DMS 273 treated with DMSO at 0.1 percent for 48 hours (cell line): ENCODE data around the gene PNPLA1.

Experiments used
- DNase-seq: peaks from one replicate; lab custom pipeline; 2025; lab: John Stamatoyannopoulos, UW

The PNPLA1 gene

DNA sequence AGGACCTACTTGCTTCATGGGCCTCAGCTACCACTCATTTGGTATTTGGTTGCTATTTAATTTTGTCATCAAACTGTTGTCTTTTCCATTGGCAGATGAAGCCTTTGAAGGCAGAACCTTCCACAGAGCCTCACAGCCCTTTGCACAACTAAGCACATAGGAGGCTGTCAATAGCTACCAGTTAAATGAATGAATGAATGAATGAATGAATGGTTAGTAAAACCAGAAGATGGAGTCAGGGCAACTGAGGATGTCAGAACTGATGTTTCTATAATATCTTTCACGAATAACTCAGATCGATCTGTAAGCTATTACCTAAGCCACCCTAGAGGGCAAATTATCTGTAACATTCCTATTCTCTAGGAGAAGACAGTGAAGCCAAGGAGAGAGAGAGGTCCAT, 47.8 kb downstream of the PNPLA1 start:
- no peak for DNase-seq

DNA sequence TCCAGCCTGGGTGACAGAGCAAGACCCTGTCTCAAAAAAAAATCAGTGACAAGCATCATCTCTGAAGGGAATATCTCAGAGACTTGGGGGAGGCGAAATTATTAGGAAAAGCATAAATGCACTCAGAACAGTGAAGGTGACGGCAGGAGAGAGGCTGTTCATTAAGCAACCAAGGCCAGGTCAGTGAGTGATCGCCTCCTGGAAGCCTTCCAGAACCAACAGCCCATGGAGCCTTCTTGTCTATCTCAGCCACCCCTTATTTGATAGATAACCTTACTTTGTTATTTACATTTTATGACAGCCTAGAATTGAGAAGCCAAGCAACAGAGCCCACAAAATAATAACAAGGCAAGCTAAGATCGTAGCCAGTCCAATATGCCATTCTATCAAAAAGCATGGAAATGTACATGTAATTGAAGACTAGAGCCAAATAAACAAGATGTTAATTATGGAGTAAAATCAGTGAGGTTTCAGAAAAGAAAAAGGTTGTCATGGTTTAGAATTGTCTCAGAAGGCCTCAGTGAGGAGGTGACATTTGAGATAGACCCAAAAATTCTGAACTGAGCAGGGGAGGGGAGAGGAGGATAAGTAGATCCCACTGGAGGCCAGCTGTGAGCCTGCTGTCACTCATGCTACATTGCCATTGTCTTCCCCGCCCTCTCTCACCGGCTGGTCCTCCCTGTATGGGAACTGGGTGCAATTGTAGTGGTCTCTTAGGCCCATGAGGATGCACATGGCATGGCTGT, 49.0 kb downstream of the PNPLA1 start:
- no peak for DNase-seq

DNA sequence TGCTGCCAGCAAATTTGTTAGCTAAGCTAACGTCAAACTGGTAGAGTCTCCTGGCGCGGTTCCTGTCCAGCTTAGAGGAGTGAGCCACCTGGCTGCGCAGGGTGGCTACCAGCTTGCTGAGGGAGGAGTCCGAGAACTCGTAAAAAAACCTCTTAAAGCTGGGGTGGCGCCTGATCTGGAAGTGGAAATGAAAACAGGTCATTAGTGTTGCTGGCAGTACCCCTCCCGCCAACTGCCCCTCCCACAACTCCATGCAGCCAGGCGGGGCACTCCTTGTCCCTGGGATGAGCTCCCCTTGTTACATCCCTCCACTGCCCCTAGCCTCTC, 49.5 kb downstream of the PNPLA1 start:
- peak; percentile 71 for DNase-seq

DNA sequence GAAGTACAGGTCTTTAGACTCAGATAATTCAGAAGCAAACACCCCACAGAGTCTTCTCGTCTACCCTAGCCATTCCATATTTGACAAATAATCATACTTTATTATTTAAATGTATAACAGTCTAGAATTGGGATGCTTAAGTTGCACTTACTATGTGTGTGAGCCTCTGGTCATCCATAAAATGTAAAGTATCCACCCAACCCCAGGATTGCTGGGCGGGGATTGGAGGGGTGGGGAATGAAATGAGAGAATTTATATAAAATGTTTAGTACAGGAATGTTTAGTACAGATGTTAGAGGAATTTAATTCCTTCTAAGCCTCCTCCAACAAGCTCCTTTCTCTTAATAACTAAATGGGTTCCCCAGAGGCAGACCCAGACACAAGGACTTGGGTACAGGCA, 50.0 kb downstream of the PNPLA1 start:
- DNase-seq = no peak

DNA sequence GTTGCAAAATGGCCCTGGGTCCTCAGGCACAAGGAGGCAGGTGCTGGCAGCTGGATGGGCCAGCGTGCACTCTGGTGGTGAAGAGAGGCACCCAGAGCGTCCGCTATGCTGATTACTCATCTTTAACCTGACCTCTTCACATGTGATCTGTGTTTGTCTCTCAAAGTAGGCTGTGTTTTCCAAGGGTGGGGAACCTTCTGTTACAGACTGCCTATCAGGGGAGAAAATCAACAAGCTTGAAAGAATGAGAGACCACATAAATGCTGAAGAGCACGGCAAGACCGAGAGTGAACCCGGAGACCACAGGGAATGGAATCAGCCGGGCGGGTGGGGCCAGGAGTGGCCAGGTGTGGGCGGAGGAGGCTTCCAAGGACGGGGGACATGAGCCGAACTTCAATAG, 50.6 kb downstream of the PNPLA1 start:
- DNase-seq = no peak

DNA sequence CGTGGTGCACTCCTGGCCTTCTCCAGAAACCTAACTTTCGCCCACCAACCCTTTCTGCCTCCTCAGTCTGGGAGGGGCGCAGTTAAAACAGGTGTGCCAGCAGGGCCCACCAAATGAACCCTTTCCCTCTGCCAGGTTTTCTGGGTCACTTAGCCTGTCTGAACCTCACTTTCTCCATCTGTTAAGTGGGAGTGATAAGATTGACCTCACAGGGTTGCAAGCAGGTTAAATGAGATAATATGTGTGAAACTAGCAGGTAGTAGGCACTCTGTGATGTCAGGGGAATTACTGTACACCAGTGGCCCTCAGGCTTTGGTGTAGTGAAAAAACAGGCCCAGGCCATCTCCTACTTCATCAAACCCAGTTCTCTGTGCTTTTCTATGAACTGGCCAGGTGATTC, 52.7 kb downstream of the PNPLA1 start:
- no peak for DNase-seq

DNA sequence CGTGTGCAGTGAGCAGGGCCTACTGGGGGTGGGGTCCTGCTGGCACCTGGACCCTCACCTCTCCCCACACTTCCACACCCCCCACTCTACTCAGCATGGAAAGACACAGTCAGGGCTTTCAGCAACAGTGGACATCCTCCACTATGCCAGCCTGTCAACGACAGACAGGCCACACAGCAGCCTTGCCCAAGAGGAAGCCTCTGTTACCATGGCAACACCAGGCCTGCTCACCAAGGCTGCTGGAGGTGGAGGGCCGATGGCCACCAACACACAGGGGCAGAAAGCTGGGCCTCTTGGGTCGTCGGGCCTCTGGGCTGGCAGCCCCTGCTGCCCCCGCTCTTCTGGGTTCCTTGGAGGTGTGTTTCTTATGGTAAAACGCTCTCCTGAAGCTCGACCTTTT, 53.2 kb downstream of the PNPLA1 start:
- DNase-seq = no peak

DNA sequence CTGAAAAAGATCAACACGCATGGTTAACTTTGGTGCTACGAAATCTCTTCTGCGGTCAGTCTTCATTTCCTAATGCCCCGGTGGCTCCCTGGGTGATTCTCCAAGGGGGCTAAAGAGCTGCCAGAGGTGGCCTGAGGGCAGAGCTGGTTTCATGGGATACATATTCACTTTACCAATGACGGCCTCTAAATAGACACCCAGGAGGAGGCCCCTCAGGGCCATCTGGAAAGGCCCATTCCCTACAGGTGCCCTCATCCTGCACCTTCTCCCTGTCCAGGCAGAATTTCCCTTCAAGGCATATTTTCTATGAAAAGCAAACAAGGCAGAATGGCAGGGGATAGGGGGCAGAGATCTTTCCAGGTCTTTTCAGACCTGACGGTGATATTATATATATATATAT, 54.3 kb downstream of the PNPLA1 start:
- DNase-seq = no peak

DNA sequence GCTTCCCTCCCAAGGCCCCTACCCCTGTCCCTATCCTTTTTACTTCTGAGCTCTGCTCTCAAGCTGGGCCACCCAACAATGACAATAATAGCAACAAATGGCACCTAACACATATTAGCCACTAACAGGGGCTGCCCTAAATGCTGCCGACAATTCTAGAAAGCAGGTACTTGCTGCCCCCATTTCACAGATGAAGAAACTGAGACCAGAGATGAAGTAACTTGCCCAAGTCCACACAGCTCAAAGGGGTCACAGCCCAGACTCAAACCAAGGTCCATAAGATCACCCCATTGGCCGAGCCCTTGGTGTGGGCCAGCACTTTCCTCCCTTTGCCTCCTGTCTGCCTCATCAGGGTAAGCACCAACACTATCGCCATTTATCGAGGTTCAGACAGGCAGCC, 54.9 kb downstream of the PNPLA1 start:
- no peak for DNase-seq

DNA sequence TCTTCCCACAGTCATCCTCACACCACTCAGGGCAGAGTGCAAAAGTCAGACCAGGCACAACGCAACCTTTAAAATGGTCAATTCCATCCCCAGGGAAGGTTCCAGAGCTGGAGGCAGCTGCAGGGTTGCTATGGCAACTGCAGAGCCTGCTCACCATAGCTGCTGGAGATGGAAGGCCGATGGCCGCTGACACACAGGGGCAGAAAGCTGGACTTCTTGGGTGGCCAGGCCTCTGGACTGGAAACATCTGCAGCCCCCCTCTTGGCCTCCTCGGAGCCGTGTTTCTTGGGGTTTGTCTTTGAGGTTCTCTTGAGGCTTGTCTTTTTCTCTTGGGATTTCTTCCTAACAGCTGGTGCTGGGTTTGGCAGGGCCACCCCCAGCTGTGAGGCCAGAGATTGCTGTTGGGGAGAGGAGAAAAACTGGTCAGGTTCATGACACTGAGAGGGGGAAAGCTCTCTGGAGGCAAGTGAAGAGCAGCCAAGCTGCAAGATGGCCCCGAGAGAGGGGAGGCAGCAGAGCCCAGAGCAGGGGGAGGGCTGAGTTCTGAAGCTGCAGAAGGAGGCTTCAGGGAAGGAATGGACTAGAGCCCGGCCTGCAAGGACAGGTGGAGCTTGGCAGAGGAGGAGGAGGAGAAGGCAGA, 56.6 kb downstream of the PNPLA1 start:
- no peak for DNase-seq

DNA sequence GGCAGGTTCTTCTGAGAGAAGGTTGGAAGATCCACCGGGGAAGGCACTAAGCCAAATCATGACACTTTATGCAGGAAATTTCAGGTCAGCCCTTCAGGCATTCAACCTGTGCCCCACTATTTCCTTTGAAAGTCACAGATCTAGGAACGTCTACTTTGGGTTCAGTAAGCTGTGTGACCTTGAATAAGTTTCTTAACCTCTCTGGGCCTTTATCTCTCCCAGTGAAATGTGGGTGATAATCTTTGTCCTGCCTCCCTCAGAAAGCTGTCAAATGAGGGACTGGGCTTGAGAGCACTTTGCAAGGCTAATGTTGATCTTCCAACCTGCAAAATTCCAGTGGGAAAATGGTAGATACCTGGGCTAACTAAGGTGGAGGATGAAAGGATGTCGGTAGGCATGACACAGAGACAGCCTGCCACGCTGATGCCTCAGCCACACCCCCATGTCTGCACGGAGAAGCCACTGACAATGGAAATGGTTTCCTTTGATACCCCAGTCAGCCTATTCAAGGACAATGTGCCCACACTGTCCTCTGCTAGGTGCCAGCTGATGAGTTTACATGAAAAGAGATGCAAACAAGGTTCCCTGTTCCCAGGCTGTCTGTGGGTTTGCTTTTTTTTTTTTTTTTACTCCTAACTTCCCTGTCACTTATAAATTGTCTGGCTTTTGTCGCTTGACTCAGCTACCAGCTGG, 57.5 kb downstream of the PNPLA1 start:
- no peak for DNase-seq

DNA sequence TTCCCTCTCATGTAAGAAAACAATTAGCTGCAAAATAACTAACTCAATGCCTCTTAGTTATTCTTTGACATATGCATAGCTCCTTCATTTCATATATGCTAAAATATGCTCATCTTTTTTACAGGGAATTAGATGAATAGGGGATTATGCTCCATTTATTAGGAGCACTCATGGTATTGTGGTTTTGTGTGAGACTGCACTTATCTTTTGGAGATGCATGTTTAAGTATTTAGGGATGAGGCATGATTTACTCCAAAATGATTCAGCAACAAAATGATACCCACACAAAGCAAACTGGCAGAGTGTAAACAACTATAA, 58.0 kb downstream of the PNPLA1 start:
- DNase-seq = no peak

DNA sequence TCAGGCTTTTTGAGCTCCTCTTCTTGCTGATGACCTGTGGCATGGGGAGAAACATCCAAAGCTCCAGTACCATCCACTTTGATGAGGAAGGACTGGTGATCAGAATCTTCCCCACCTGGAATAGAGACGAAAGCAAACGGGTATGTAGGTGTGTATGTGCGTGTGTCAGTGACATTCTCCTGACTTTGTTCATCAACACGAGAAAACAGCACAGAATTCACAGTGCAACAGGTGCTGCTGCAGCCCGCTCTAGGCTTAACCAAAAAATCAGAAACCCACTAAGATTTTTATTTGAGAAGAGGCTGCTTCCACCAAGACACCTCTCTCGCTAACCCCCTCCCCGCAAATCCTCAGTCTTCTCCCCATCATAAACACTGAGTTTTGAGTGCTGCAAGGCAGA, 58.7 kb downstream of the PNPLA1 start:
- DNase-seq = no peak

DNA sequence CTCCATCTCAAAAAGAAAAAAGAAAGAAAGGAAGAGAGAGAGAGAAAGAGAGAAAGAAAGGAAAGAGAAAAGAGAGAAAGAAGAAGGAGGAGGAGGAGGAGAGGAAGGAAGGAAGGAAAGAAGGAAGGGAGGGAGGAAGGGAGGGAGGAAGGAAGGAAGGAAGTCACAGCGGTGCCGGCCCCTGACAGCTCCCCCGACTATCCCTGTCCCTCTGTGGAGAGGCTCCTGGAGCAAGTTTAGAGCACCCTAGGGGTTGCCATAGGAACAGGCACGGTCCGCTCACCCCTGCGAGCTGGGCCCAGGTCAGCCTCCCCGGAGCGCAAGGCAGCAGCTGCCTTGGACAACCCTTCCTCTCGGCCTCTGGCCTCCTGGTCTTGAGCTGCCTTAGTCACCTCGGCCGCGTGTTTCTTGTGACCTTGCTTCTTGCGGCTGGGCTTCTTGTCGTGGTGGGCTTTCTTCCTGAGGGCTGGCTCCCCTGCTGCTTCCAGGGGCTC, 60.0 kb downstream of the PNPLA1 start:
- no peak for DNase-seq

DNA sequence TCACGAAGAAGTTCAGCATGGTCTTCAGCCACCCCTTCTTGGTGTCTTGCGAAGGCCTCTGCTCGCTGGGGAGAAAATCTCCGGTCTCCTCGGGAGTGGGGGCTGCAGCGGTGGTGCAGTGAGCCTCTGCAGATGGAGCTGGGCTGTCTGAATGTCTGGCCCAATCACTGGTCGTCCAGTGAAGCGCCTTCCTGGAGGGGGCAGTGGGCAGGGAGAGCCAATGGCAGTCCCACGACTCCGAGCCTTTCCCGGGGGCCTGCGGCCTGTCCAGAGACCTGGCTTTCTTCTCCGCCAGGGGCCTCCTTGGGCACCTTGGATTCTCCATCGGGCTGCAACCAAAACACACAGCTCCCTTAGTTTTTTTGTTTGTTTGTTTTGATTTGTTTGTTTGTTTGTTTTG, 60.5 kb downstream of the PNPLA1 start:
- DNase-seq = no peak

DNA sequence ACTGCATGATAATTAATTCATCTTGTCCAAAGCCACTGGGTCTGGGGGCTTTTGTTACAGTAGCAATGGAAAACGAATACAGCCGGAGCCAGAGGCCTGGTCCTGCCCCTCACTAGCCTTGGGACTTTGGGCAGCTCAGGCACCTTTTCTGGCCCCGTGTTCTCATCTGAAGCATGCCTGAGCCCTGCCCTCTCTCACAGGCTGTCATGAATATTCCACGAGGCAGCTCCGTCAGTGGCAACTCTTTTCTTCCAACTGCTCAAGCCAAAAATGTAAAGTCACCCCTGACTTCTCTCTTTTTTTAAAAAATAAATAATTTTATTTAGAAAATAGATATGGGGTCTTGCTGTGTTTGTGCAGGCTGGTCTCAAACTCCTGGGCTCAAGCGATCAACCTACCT, 61.5 kb downstream of the PNPLA1 start:
- DNase-seq = no peak

DNA sequence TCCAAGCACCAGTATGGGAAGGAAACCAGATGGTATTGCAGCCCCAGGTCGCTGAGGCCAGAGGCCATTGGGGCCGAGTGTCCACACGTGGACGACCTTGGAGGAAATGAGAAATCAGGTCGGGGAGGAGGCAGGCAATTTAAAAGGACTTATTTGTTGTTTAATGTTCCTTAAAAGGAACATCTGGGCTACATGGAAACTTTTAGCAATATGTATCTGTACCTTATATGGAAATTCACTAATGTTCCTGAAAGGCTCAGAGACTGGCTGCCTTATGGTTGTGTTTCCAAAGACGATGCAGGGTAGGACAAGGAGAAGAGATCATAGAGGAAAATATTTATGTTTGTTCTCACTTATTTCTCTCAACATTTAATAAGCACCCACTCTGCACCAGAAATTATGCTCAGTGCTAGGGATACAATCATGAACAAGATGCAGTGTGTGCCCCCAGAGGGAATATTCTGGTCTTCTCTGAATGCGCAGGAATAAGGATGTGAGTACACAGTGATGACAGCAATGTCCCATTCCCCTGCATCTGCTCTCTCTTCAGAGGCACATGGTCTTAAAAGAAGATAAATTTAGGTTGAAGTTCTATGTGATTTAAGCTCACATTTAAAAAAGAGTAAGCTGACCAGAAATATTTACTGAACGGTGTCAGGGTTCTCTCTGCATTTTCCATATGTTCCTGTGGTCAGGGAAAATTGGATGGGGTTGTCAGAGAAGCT, 63.5 kb downstream of the PNPLA1 start:
- DNase-seq = no peak

DNA sequence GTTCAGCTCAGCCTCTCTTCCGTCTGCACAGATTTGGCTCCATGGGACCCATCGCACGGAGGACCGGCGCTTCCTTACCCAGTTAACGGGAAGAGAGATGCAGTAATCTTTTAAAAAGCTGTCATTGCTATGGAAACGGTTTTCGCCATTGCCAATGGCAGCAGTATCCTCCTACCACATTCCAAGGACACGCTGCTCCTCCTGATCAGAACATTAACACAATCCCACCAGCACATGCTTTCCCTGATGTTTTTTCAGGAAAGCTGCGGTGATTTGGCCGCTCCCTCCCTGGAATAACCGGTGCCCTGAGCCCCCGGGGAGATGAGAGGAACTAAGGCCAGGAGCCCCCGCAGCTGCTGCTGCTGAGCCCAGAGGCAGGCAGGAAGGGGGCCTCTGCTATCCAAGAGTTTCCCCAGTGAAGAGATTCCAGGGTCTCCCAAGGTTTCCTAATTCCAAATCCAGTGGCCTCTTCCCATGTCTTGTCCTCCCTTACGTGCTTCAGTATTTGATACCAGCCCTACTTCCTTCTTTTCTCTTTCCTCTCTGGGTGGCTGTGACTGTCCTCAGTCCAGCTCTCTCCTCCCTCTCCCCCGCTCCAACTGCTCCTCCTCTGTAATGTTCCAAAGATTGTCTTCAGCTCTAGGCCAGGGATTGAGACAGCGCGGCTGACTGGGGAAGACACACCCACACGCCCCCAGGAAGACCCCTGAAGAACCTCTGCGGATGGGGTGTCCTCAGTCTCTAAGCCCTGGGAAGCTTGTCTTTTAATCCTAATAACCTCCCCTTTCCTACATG, 64.3 kb downstream of the PNPLA1 start:
- DNase-seq = no peak

DNA sequence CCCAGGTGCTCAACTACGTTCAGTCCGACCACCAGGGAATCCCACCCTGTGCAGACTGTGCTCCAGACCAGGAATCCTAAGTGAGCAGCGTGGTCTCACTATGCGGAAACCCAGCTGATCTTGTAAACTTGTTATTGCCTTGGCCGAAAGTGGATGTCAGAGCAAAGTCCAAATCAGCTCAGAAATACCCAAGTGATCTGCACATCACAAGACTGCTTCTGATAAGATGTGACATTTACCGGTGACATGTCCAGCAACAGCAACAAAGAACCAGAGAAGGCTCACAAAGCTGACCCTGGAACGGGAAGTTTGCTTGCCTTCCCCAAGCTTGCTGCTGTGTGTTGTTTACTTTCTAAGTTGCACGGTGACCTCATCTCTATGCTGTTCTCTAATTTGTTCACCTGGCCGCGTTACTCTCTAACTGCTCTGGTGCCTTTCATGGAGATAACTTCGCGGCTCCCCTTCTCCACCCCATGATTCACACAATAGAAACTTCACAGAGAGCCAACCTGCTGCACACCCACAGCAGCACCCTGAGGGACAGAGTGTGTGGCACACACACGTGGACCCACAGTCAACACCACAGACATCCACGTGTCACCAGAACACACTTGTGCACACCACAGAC, 65.1 kb downstream of the PNPLA1 start:
- no peak for DNase-seq

DNA sequence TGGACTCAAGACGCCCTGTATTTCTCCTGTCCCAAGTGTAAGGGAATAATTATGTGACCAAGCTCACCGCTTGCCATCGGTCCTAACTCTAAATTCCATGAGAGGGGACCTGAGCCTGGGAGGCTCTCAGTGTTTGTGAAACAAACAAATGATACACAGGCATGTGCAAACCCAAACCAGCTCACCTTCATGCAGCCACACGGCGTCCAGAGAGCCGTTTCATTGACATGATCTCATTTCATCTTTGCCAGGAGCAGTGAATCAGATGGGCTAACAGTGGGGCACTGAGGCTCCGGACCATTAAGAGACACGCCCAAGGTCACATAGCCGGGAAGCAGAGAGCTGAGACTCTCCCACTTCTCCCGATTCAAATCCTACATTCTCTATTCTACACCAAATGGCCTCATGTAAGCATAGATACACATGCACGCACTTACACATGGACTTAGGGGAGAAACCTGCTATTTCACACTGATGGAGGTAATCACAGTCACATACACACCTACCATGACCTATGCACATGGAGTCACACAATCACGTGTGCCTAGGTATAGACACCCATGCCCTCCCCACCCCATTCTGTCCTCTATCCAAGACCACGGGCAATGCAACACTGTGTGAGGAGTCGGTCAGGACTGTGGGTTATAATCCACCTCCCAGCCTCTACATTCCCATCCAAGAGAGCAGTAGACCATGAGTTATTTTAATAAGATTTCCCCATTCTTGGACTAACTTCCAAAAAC, 65.8 kb downstream of the PNPLA1 start:
- DNase-seq = no peak

DNA sequence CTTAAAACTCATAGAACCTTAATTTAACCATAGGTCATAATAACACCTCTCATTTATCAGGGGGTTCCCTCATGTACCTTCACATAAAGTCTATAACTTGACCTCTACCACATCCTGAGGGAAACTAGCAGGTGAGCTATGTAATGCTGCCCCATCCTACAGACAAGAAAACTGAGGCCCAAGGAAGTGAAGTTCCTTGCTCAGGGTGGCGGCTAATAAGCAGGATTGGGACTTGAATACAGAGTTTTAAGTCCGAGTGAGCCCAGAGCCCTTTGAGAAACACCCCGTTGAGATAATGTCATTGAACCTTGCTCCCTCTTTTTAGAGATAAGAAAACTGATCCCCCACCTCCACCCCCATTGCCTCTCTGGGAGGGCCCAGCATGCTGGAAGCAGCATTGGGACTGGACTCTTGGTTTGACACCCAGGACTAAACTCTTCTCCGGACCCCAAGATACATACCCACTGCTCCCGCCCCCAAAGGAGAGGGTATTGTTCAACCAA, 66.4 kb downstream of the PNPLA1 start:
- DNase-seq = no peak
